HG03378 (cell line): ENCODE data around the gene METTL26.

Experiments
- ATAC-seq: cut with Tn5 transposase; IDR thresholded peaks from one replicate; pipeline ENCODE4 v1.9.1; 2021; ENCODE audit warnings: mild to moderate bottlenecking, moderate library complexity; ENCODE audit not compliant: unreplicated experiment

Gene METTL26

DNA sequence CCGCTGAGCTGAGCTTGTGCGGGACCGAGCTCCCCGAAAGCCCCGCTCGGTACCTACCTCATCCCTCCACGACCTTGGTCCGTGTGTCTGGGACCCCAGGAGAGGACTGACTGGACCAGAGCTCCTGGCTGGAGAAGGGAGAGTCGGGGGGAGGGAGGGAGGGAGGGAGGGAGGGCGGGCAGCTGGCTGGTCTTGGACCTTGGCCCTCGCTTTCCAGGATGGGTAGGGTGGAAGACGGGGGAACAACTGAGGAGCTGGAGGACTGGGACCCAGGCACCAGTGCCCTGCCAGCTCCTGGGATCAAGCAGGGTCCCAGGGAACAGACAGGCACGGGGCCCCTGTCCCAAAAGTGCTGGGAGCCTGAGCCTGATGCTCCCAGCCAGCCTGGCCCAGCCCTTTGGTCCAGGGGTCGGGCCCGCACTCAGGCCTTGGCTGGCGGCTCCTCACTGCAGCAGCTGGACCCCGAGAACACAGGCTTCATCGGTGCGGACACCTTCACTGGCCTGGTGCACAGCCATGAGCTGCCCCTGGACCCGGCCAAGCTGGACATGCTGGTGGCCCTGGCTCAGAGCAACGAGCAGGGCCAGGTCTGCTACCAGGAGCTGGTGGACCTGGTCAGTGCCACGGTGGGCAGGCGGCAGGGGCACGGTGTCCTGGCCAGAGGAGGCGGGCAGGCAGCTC, 39.9 kb upstream of the METTL26 start:
- no peak for ATAC-seq

DNA sequence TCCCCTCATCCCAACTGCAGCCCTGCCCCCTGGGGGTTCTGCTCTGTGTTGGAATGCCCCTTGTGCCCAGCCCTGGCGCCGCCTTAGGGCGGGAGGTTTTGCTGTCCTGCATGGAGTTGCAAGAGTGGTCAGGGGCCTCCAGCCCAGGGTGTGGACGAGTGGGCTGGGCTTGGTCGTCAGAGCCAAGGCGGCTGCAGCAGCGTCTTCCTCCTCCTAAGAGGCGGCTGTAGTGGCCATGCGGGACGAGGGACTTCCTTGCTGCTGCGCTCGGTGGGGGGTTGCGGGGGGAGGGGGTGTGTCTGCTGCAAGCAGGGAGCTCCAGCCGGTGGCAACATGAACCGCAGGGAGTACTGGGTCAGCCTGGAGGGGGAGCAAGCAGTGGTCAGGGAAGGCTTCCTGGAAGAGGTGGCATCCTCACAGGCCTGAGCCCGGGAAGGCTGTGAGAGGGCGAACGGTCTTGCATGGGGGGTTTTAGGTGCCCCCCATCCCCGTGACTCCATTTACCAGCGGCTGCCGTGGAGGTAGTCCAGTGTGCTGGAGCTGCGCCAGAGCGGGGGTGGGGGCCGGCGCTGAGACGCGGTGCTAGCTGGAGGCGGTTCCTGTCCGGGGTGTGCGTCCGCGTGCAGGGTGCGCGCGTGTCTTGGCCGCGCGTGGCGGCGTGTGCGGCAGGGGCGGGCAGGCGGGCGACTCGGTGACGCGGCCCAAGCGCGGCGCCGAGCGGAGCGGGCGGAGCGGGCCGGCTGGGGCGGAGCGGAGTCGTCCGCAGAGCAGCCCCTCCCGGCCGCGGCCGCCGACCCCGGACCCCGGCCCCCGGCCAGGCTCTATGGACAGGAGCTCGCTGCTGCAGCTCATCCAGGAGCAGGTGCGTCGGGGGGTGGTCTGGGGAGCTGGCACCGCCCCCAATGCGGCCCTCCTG, 39.1 kb upstream of the METTL26 start, which contains the start of gene RHBDL1:
Gene RHBDL1 (plus strand): TSS at position 704 of the 916 bp plus-strand sequence. CDS start 120 bp downstream, at position 824.
- ATAC-seq: no peak

DNA sequence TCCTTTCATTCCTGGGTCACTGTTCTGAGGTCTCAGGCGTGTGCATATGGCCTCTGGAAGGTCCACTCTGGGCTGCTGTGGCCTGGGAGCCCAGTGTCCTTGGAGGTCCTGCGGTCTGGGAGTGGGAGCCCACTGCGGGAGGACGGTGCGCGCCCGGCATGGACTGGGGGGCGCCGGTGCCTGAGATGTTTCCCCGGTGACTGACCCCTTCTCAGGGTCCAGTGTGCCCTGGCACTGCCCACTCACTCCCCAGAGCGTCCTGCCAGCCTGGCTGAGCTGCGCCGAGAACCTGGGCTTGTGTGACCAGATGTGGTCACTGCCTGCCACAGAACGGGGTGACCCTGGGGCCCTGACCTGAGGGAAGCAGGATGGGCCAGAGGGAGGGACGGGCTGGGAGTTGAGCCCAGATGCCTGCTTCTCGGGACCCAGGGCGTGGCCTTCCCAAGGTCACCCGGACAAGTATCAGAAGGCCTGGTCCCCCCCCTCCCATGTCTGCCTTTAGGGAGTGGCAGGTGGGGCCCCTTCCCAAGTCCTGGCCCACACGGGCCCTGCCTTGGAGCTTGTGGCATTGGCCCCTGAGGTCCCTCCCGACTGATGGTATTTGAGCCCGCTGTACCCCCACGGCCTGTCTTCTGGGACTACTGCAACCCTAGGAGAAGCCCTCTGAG, 38.2 kb upstream of the METTL26 start:
- ATAC-seq: no peak

DNA sequence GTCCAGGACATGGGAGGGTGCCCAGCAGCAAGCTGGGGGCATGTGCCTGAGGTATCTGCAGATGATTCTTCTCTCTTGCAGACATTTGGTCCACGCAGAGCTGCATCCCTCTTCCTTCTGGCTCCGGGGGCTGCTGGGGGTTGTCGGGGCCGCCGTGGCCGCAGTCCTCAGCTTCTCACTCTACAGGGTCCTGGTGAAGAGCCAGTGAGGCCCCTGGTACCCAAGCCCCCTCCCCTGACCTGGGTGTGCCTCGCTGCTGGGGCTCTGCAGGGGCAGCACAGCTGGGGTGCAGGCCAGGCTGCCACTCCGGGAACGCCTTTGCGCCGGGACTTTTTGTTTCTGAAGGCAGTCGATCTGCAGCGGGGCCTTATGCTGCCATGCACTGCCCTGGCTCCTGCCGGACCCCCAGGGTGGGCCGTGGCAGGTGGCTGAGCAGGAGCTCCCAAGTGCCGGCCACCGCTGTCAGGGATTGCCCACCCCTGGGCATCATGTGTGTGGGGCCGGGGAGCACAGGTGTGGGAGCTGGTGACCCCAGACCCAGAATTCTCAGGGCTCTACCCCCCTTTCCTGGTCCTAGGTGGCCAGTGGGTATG, 37.4 kb upstream of the METTL26 start:
- ATAC-seq: no peak

DNA sequence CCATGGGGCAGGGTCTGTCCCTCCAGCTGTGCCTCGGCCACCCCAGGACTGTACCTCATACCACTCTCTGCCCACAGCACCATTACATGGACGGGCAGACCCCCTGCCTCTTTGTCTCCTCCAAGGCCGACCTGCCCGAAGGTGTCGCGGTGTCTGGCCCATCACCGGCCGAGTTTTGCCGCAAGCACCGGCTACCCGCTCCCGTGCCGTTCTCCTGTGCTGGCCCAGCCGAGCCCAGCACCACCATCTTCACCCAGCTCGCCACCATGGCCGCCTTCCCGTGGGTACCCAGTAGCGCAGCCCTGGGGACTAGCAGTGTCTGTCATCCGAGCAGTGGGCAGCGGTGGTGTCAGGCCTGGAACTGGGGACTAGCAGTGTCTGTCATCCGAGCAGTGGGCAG, 36.7 kb upstream of the METTL26 start:
- ATAC-seq: no peak

DNA sequence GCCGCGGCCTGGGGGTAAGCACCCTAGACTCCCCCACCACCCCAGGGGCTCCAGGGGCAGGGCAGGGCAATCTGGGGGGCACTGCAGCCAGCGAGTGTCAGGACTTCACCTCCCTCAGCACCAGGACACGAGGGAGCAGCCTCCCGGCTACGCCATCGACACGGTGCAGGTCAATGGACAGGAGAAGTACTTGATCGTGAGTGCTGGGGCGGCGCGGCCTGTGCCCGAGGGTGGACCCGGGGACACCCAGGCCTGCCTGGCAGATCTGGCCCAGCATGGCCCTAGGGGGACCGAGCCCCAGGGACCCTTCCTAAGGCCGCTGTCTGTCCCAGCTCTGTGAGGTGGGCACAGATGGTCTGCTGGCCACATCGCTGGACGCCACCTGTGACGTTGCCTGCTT, 36.3 kb upstream of the METTL26 start:
- no peak for ATAC-seq

DNA sequence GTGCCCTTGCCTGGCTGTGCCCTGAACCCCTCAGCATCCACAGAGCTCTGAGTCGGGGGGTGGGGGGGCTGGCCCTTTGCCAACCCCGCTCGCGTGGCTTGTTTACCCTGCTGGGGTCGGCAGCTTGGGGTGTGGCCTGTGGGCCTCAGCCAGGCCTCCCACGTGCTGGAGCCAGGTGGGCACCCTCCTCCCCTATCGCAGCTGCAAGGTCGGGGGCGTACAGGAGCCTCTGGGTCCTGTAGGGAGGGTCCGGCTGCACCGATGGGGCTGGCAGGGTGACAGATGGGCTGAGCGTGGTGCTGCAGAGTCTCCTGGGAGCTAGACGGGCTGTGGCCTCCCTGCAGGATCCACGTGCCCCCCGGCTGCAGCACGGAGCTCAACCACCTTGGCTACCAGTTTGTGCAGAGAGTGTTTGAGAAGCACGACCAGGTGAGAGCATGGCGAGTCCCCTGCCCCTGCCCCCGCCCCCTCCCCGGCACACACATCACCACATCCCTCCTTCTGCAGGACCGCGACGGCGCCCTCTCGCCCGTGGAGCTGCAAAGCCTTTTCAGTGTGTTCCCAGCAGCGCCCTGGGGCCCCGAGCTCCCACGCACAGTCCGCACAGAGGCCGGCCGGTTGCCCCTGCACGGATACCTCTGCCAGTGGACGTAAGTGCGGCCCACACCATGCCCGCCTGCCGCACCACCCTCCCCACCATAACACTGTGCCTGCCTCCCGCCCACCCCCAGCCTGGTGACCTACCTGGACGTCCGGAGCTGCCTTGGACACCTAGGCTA, 35.4 kb upstream of the METTL26 start:
- no peak for ATAC-seq

DNA sequence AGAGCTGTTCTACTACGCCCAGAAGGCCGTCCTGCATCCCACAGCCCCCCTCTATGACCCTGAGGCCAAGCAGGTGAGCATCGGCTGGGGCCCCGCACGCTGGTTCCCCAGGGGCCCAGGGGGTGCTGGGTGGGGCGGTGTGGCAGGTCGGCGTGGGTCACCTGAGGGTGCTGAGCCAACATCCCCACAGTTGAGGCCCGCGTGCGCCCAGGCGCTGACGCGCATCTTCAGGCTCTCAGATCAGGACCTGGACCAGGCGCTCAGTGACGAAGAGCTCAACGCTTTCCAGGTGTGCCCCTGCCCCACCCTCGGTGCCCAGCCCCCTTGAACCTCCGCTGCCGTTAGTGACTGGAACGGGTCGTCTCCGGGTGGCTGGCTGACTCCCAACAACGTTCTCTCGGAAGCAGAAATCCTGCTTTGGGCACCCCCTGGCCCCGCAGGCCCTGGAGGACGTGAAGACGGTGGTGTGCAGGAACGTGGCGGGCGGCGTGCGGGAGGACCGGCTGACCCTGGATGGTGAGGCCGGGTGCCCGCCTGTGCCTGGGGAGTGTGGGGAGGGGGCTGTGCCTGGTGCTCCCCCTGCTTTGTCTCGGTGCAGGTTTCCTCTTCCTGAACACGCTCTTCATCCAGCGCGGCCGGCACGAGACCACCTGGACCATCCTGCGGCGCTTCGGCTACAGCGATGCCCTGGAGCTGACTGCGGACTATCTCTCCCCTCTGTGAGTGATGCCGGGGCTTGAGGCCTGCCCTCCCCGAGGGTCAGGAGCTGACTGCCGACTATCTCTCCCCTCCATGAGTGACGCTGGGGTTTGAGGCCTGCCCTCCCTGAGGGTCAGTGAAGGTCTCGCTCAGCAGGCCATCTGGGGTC, 34.6 kb upstream of the METTL26 start:
- ATAC-seq: no peak

DNA sequence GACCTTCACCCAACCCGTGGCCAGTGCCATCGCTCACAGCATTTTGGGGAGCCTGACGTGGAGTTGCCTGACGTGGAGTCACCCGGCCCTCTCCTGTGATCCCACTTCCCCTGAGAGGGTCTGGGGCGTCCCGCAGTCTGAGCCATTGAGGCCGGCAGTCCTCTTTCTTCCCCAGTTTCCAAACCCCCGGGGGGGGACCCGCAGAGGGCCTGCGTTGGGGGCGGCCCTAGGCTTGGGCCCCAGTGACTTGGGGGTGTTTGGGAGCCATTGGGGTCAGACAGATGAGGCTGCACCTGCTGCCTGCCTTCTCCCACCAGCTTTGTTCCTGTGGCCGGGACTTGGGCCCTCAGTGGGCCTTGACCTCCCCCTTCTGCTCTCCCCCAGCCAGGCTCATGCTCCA, 33.6 kb upstream of the METTL26 start:
- no peak for ATAC-seq

DNA sequence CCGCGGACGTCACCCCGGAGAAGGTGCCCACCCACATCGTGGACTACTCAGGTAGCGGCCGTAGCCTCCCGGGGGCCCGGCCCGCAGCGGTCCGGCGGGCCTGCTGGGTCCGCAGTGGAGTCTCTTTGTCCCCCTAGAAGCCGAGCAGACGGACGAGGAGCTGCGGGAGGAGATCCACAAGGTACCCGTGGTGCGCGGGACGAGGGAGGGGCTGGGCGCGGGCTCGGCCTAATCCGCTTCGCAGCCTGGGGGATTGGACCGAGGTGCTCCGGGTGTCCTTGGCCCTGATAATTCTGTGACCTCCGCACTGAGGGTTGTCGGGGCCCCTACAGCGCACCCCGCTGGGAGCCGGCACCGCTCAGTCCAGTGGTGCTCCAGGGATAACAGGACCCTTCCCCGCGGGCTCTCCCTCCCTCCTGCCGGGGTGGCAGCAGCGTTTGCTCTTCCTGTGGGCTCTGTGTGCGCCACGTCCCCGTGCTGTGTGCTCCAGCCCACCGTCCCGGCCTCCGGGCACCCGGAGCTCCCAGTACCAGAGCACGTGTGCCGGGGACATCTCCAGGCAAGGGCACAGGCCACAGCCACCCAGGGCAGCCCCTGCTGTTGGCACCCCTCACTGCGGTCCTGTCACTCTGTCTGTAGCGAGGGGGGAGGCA, 32.5 kb upstream of the METTL26 start:
- no peak for ATAC-seq

DNA sequence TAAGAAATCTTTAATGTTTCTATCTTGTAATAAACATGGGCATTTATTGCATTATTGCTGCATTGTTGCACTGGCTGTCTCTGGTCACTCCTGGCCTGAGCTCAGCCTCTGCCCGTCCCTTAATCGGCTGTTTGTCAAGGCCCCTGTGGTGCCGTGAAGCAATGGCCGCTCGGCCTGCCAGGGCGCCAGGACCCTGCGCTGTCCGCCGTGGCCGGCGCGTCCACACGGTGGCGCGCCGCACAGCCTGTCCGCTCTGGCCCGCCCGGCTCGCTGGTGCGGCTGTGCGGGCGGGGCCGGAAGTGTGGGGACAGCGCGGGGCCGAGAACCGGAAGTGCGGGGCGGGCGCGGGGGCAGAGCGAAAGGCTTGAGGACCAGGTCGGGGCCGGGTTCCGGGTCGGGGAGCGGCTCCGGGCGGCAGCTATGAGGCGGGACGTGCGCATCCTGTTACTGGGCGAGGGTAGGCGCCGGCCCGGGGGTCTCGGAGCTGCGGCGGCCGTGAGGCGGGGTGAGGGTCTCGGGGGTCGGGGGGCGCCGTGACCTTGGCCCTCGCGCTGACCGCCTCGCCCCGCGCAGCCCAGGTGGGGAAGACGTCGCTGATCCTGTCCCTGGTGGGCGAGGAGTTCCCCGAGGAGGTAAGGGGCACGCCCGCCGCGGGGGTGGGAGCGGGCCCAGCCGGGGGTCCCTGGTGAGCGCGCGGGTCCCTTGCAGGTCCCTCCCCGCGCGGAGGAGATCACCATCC, 31.8 kb upstream of the METTL26 start, which contains the start of gene RHOT2:
Gene RHOT2 (plus strand): TSS at position 353 of the 739 bp plus-strand sequence. CDS start 68 bp downstream, at position 421.
- no peak for ATAC-seq

DNA sequence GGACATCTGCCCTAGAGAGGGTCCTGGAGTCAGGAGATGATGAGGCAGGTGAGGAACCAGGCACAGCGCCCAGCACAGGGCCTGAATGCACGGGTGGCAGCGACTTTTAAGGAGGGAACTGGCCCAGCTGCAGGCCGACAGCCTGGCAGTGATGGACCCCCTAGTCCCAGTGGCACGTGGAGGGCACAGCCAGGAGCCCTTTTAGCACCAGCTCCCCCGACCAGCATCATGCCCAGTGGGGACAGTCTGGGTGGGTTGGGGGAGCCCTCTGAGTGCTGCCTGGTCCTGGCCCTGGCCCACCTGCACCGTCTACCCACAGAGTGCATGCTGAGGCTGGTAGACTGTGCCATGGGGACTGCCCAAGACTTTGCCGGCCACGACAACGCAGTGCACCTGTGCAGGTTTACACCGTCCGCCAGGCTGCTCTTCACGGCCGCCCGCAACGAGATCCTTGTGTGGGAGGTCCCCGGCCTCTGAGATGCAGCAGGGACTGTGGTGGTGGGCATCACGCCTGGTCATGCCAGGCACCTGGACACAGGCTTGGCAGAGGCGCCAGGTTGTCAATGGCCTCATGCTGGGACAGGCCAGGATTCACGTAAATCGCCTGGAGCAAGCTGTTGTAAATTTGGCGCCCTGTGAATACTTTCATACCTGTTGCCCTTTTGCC, 31.1 kb upstream of the METTL26 start:
- ATAC-seq: no peak

DNA sequence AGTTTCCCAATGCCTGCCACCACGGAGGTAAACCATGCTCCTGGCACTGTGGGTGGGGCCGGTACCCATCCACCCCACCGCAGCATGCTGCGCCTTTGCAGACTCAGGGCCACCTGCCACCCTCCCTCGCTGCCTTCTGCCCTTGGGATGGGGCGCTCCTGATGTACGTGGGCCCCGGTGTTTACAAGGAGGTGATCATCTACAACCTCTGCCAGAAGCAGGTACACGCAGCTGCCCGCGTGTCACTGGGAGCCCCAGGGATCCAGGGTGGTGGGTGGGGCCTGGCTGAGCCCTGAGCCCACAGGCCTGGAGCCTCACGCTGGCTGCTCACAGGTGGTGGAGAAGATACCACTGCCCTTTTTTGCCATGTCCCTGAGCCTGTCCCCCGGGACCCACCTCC, 30.5 kb upstream of the METTL26 start:
- no peak for ATAC-seq

DNA sequence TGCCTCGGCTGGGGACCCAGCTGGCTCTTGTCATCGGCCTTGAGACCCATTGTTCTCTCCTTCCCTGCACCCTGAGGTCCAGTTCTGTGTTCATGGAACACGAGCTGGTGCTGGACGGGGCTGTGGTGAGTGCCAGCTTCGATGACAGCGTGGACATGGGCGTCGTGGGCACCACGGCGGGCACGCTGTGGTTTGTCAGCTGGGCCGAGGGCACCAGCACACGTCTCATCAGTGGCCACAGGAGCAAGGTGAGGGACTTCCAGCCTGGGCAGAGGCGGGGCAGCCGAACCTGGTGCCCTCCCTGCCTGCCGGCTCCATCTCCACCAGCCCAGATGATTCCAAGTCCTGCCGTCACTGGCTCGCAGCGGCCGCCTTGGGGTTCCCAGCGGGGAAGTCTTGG, 26.5 kb upstream of the METTL26 start:
- no peak for ATAC-seq

DNA sequence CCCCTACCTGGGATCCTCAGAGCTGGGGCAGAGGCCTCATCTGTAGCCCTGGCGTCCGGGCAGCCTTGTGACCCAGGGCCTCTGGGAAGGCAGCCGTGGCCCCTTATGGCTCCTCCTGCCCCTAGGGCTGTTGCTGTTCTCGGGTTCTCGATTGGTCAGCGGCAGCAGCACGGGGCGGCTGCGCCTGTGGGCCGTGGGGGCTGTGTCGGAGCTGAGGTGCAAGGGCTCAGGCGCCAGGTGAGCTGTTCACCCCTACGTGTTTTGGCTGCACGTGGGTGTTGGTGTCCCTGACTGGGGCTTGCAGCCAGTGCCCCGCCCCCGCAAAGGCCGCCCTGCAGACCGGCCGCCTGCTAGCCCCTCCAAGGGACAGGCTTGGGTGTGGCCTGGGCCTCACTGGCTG, 26.0 kb upstream of the METTL26 start:
- ATAC-seq: no peak

DNA sequence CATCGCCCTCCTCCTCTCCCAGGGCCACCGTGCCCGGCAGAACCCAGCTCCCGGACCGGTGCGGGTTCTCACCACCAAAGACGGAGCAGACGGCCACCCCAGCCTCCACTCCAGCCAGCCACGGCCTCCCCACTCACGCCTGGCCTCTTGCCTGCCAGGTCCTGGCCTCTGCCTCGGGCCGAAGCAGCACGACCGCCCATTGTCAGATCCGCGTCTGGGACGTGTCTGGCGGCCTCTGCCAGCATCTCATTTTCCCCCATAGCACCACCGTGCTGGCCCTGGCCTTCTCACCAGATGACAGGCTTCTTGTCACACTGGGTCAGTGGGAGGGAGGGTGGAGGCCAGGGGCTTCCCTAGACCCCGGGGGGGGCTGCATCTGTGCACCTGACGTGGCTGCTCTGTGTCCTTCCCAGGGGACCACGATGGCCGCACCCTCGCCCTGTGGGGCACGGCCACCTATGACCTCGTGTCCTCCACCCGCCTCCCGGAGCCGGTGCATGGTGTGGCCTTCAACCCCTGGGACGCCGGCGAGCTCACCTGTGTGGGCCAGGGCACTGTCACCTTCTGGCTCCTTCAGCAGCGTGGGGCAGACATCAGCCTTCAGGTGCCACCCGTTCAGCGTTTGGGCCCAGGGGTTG, 25.2 kb upstream of the METTL26 start:
- ATAC-seq: no peak
